Tibial artery (tissue), 4 donors: ENCODE results near the gene DOCK1.

Experiments
- DNase-seq, 2 donors: peaks; one replicate each; pipeline ENCODE4 v3.0.0-alpha.2; 2019
- H3K27ac ChIP-seq, 2 donors: fragments of 200-600 bp; sonication (generic) in 1 of 2; 1 replicate in 1 of 2; 2 replicates in 1 of 2; pipeline ENCODE4 v1.5.1; 2018 to 2019; ENCODE audit warnings: mild to moderate bottlenecking in 1 of 2
- H3K27me3 ChIP-seq, 2 donors: fragments of 200-600 bp; sonication (generic) in 1 of 2; one replicate each; pipeline versions ENCODE4 v1.5.1 to v1.6.0; 2016 to 2019
- H3K36me3 ChIP-seq, 3 donors: fragments of 200-600 bp; sonication (generic) in 2 of 3; one replicate each; pipeline ENCODE4 v1.5.1; 2016 to 2019; ENCODE audit warnings: mild to moderate bottlenecking in 2 of 3
- H3K4me1 ChIP-seq, 4 donors: fragments of 200-600 bp; sonication (generic) in 2 of 4; 1 replicate in 3 of 4; 2 replicates in 1 of 4; pipeline ENCODE4 v1.5.1; 2016 to 2019
- H3K4me3 ChIP-seq, 2 donors: fragments of 200-600 bp; sonication (generic) in 1 of 2; 1 replicate in 1 of 2; 2 replicates in 1 of 2; pipeline ENCODE4 v1.5.1; 2018 to 2019; ENCODE audit warnings: mild to moderate bottlenecking in 2 of 2
- H3K9me3 ChIP-seq, 3 donors: fragments of 200-600 bp; sonication (generic) in 1 of 3; one replicate each; pipeline ENCODE4 v1.5.1; 2016 to 2019
- CTCF ChIP-seq, 2 experiments: fragments of 200-600 bp in 1 of 2; fragments of 450-650 bp in 1 of 2; IDR thresholded peaks; one replicate each; pipeline ENCODE4 v1.5.1; 2017 to 2019; ENCODE audit warnings: antibody characterized with exemption in 2 of 2, mild to moderate bottlenecking in 1 of 2, moderate library complexity in 1 of 2
- intact Hi-C: fragments of 100-400 bp; cut with DNase I; formaldehyde crosslinking; loops from one replicate; pipeline ENCODE4 v1.15.0; 2023; ENCODE audit warnings: low total_unique reads

The DOCK1 gene

GRCh38 chr10:126905776-126906703 lies 812 bp downstream of the DOCK1 start:
- H3K4me3 ChIP-seq: peak overlapping the region; percentile 86 to 99
- no peak for TF ChIP-seq CTCF (IDR thresholded peaks at IDR 0.05)
- peak in 1 of 2 donors; percentile 32 for DNase-seq
- H3K36me3 ChIP-seq: no peaks in the 10 kb centered on the region
- H3K27me3 ChIP-seq: no peaks in the 10 kb centered on the region
- no peaks in the 10 kb centered on the region for H3K9me3 ChIP-seq
- H3K27ac ChIP-seq: peak overlapping the region; percentile 85 to 86
- intact Hi-C loops: loop anchor here (10.0 kb wide), 1 partner anchor 489 kb away; no protein-coding TSS in a partner anchor
- peaks cover 0 to 24% (median 18%) of the 10 kb centered on the region in 4 donors for H3K4me1 ChIP-seq

- H3K27ac ChIP-seq: peak overlapping the region; percentile 85 to 86
- H3K4me3 ChIP-seq: peak overlapping the region; percentile 86 to 99
- no peaks in the 10 kb centered on the region for H3K9me3 ChIP-seq
- no peaks in the 10 kb centered on the region for H3K36me3 ChIP-seq
- H3K27me3 ChIP-seq: no peaks in the 10 kb centered on the region
- intact Hi-C loops: loop anchor here (10.0 kb wide), 1 partner anchor 488 kb away; no protein-coding TSS in a partner anchor
- TF ChIP-seq CTCF (IDR thresholded peaks at IDR 0.05): no peak
- no peak for DNase-seq
- peaks cover 0 to 24% (median 18%) of the 10 kb centered on the region in 4 donors for H3K4me1 ChIP-seq
Measured at GRCh38 chr10:126906704-126907422, 1.6 kb downstream of the DOCK1 start.

- H3K36me3 ChIP-seq: no peaks in the 10 kb centered on the region
- TF ChIP-seq CTCF (IDR thresholded peaks at IDR 0.05): no peak
- H3K4me1 ChIP-seq: peaks cover 0 to 24% (median 18%) of the 10 kb centered on the region in 4 donors
- intact Hi-C loops: loop anchor here (10.0 kb wide), 1 partner anchor 487 kb away; no protein-coding TSS in a partner anchor
- no peaks in the 10 kb centered on the region for H3K9me3 ChIP-seq
- no peak for DNase-seq
- H3K4me3 ChIP-seq: no peak overlapping the region
- no peaks in the 10 kb centered on the region for H3K27me3 ChIP-seq
- H3K27ac ChIP-seq: no peak overlapping the region
Measured at GRCh38 chr10:126907423-126907970, 2.3 kb downstream of the DOCK1 start.

DNA sequence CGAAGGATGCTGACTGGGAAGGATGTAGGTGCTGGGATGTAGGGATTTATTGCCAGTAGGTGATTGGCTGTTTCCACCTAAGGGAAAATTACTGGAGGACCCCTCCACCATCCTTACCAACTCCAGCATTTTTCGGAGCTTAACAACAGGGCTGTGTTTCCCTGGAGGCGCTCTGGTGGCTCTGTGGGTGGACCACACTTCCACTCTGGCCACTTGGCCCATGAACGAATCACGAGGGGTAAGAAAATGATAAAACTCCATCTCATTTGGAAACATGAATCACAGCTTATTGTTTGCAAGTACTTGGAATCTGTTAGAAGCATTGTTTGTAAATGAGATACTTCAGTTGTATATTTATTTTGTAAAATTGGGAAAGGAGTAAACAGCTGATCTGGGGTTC lies 3.0 kb downstream of the DOCK1 start:
- Histone ChIP-seq H3K27me3 (no peaks in the 10 kb centered on the region), H3K27ac (no peak overlapping the region), H3K36me3 (no peaks in the 10 kb centered on the region), H3K4me3 (no peak overlapping the region), H3K4me1 (peaks cover 0 to 24% (median 18%) of the 10 kb centered on the region in 4 donors), H3K9me3 (no peaks in the 10 kb centered on the region)
- TF ChIP-seq CTCF (IDR thresholded peaks at IDR 0.05): no peak
- no peak for DNase-seq
- intact Hi-C loops: loop anchor here (10.0 kb wide), 1 partner anchor 487 kb away; no protein-coding TSS in a partner anchor

- Histone ChIP-seq H3K9me3 (no peaks in the 10 kb centered on the region), H3K27me3 (no peaks in the 10 kb centered on the region), H3K4me3 (no peak overlapping the region), H3K27ac (no peak overlapping the region), H3K4me1 (peaks cover 0 to 22% (median 18%) of the 10 kb centered on the region in 4 donors), H3K36me3 (no peaks in the 10 kb centered on the region)
- no peak for DNase-seq
- intact Hi-C loops: loop anchor here (10.0 kb wide), 1 partner anchor 486 kb away; no protein-coding TSS in a partner anchor
- no peak for TF ChIP-seq CTCF (IDR thresholded peaks at IDR 0.05)
Measured at GRCh38 chr10:126908729-126909128, 3.5 kb downstream of the DOCK1 start.
